ENCODE data around the gene SIGMAR1. TPM values are rescaled to one million over a fixed set of nuclear protein-coding genes. Genes with fewer than 3 reads are reported as not detected.

SIGMAR1 gene
- polyA plus RNA-seq, 1 donor from 2014 or later = 52.5 TPM

- Histone ChIP-seq H3K36me3 (ENCODE audit: insufficient read depth, low read length) (no peaks in the 10 kb centered on the region), H3K27me3 (ENCODE audit: insufficient read depth, low read depth, low read length) (no peaks in the 10 kb centered on the region), H2AFZ (ENCODE audit: low read depth, low read length) (no peak overlapping the region), H3K9ac (ENCODE audit: low read length) (no peak overlapping the region), H4K20me1 (ENCODE audit: insufficient read depth) (no peaks in the 10 kb centered on the region), H3K4me3 (ENCODE audit: low read length) (no peak overlapping the region), H3K9me3 (ENCODE audit: low read length) (no peaks in the 10 kb centered on the region), H3K4me2 (ENCODE audit: low read length) (no peak overlapping the region), H3K79me2 (replicated peaks; ENCODE audit: insufficient read depth, low read length) (no peaks in the 10 kb centered on the region), H3K9me2 (ENCODE audit: insufficient read depth, low read length) (no peaks in the 10 kb centered on the region), H3K27ac (ENCODE audit: low read length) (no peak overlapping the region), H3F3A (ENCODE audit: insufficient read depth, low read length, poor library complexity, severe bottlenecking) (no peaks in the 10 kb centered on the region)
- TF ChIP-seq CTCF (IDR thresholded peaks at IDR 0.05; ENCODE audit: poor library complexity, severe bottlenecking) (no peak), RAD21 (conservative IDR thresholded peaks at IDR 0.05) (no peak), EP300 (conservative IDR thresholded peaks at IDR 0.05; ENCODE audit: poor library complexity, severe bottlenecking) (no peak), TAF1 (IDR thresholded peaks at IDR 0.05; ENCODE audit: low read depth) (no peak), POLR2AphosphoS5 (IDR thresholded peaks at IDR 0.05) (no peak), SMC3 (conservative IDR thresholded peaks at IDR 0.05; ENCODE audit: poor library complexity) (no peak), EZH2 (IDR thresholded peaks at IDR 0.05; ENCODE audit: borderline replicate concordance, insufficient read depth, low read length, poor library complexity, severe bottlenecking) (no peak), MXI1 (conservative IDR thresholded peaks at IDR 0.05; ENCODE audit: poor library complexity, severe bottlenecking) (no peak)
- TF ChIP-seq, protein P1, sequence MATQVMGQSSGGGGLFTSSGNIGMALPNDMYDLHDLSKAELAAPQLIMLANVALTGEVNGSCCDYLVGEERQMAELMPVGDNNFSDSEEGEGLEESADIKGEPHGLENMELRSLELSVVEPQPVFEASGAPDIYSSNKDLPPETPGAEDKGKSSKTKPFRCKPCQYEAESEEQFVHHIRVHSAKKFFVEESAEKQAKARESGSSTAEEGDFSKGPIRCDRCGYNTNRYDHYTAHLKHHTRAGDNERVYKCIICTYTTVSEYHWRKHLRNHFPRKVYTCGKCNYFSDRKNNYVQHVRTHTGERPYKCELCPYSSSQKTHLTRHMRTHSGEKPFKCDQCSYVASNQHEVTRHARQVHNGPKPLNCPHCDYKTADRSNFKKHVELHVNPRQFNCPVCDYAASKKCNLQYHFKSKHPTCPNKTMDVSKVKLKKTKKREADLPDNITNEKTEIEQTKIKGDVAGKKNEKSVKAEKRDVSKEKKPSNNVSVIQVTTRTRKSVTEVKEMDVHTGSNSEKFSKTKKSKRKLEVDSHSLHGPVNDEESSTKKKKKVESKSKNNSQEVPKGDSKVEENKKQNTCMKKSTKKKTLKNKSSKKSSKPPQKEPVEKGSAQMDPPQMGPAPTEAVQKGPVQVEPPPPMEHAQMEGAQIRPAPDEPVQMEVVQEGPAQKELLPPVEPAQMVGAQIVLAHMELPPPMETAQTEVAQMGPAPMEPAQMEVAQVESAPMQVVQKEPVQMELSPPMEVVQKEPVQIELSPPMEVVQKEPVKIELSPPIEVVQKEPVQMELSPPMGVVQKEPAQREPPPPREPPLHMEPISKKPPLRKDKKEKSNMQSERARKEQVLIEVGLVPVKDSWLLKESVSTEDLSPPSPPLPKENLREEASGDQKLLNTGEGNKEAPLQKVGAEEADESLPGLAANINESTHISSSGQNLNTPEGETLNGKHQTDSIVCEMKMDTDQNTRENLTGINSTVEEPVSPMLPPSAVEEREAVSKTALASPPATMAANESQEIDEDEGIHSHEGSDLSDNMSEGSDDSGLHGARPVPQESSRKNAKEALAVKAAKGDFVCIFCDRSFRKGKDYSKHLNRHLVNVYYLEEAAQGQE (IDR thresholded peaks at IDR 0.05; ENCODE audit: borderline replicate concordance) = no peak
Observed at GRCh38 chr9:34686231-34686630, 48.6 kb upstream of the SIGMAR1 start.

GRCh38 chr9:34685591-34685990, 48.0 kb upstream of the SIGMAR1 start:
- TF ChIP-seq SMC3 (conservative IDR thresholded peaks at IDR 0.05; ENCODE audit: poor library complexity) (no peak), TAF1 (IDR thresholded peaks at IDR 0.05; ENCODE audit: low read depth) (no peak)
- TF ChIP-seq, protein P1 (IDR thresholded peaks at IDR 0.05; ENCODE audit: borderline replicate concordance) = no peak
- no peak overlapping the region for H3K4me2 ChIP-seq (ENCODE audit: low read length)
- H4K20me1 ChIP-seq (ENCODE audit: insufficient read depth) = no peaks in the 10 kb centered on the region
- H2AFZ ChIP-seq (ENCODE audit: low read depth, low read length) = no peak overlapping the region
- H3K36me3 ChIP-seq (ENCODE audit: insufficient read depth, low read length) = no peaks in the 10 kb centered on the region
- no peaks in the 10 kb centered on the region for H3F3A ChIP-seq (ENCODE audit: insufficient read depth, low read length, poor library complexity, severe bottlenecking)
- no peak overlapping the region for H3K27ac ChIP-seq (ENCODE audit: low read length)
- no peaks in the 10 kb centered on the region for H3K9me3 ChIP-seq (ENCODE audit: low read length)
- H3K4me3 ChIP-seq (ENCODE audit: low read length) = no peak overlapping the region
- H3K9me2 ChIP-seq (ENCODE audit: insufficient read depth, low read length) = no peaks in the 10 kb centered on the region
- H3K79me2 ChIP-seq (replicated peaks; ENCODE audit: insufficient read depth, low read length) = no peaks in the 10 kb centered on the region
- no peak overlapping the region for H3K9ac ChIP-seq (ENCODE audit: low read length)
- no peaks in the 10 kb centered on the region for H3K27me3 ChIP-seq (ENCODE audit: insufficient read depth, low read depth, low read length)
